Measurements from ENCODE around the gene TCEANC.

TCEANC gene

GRCh38 chrX:13607331-13607995 is 45.5 kb upstream of the TCEANC start:
- no peak for ATAC-seq
- no peak for TF ChIP-seq ESRRG (CRISPR knock-in tag; IDR thresholded peaks at IDR 0.05)
- no peak for TF ChIP-seq ZNF565 (CRISPR knock-in tag; conservative IDR thresholded peaks at IDR 0.05; ENCODE audit: low read depth)
- no peak for TF ChIP-seq ARNTL (CRISPR knock-in tag; IDR thresholded peaks at IDR 0.05; ENCODE audit: borderline replicate concordance, low read depth)
- no peak for TF ChIP-seq CSRNP3 (CRISPR knock-in tag; IDR thresholded peaks at IDR 0.05)
- TF ChIP-seq SNAI2 (CRISPR knock-in tag; IDR thresholded peaks at IDR 0.05) = no peak
- no peak for TF ChIP-seq CSDC2 (CRISPR knock-in tag; IDR thresholded peaks at IDR 0.05)

- TF ChIP-seq BACH2 (CRISPR knock-in tag; IDR thresholded peaks at IDR 0.05; ENCODE audit: borderline replicate concordance) = no peak
- TF ChIP-seq TCF4 (CRISPR knock-in tag; IDR thresholded peaks at IDR 0.05; ENCODE audit: borderline replicate concordance) = no peak
- TF ChIP-seq ISL1 (CRISPR knock-in tag; IDR thresholded peaks at IDR 0.05) = no peak
- TF ChIP-seq RARB (CRISPR knock-in tag; IDR thresholded peaks at IDR 0.05) = no peak
- no peak for TF ChIP-seq ZFP30 (CRISPR knock-in tag; IDR thresholded peaks at IDR 0.05)
- TF ChIP-seq SNAI2 (CRISPR knock-in tag; IDR thresholded peaks at IDR 0.05) = no peak
- TF ChIP-seq ZC3H10 (CRISPR knock-in tag; IDR thresholded peaks at IDR 0.05) = no peak
- no peak for TF ChIP-seq GLIS3 (CRISPR knock-in tag; IDR thresholded peaks at IDR 0.05)
- no peak for TF ChIP-seq ZNF8 (CRISPR knock-in tag; IDR thresholded peaks at IDR 0.05)
- TF ChIP-seq ESRRG (CRISPR knock-in tag; IDR thresholded peaks at IDR 0.05) = no peak
- no peak for TF ChIP-seq PATZ1 (CRISPR knock-in tag; IDR thresholded peaks at IDR 0.05; ENCODE audit: borderline replicate concordance)
- no peak for TF ChIP-seq CSDC2 (CRISPR knock-in tag; IDR thresholded peaks at IDR 0.05)
- TF ChIP-seq PPARA (CRISPR knock-in tag; IDR thresholded peaks at IDR 0.05; ENCODE audit: borderline replicate concordance) = no peak
- no peak for TF ChIP-seq ZNF70 (CRISPR knock-in tag; IDR thresholded peaks at IDR 0.05)
- ATAC-seq = no peak
Measured at GRCh38 chrX:13607996-13608365, 45.0 kb upstream of the TCEANC start.

GRCh38 chrX:13614154-13614553 is 38.8 kb upstream of the TCEANC start:
- ATAC-seq = no peak
- no peak for TF ChIP-seq CSDC2 (CRISPR knock-in tag; IDR thresholded peaks at IDR 0.05)
- TF ChIP-seq ZFP30 (CRISPR knock-in tag; IDR thresholded peaks at IDR 0.05) = no peak
- no peak for TF ChIP-seq PPARA (CRISPR knock-in tag; IDR thresholded peaks at IDR 0.05; ENCODE audit: borderline replicate concordance)
- no peak for TF ChIP-seq GLIS3 (CRISPR knock-in tag; IDR thresholded peaks at IDR 0.05)
- TF ChIP-seq ESRRG (CRISPR knock-in tag; IDR thresholded peaks at IDR 0.05) = no peak
- no peak for TF ChIP-seq CREB5 (CRISPR knock-in tag; IDR thresholded peaks at IDR 0.05; ENCODE audit: low read depth)
- TF ChIP-seq TOX (CRISPR knock-in tag; IDR thresholded peaks at IDR 0.05; ENCODE audit: borderline replicate concordance) = no peak
- no peak for TF ChIP-seq ZC3H10 (CRISPR knock-in tag; IDR thresholded peaks at IDR 0.05)

GRCh38 chrX:13620207-13620606 is 32.7 kb upstream of the TCEANC start:
- no peak for TF ChIP-seq ZNF70 (CRISPR knock-in tag; IDR thresholded peaks at IDR 0.05)
- TF ChIP-seq POU6F1 (CRISPR knock-in tag; IDR thresholded peaks at IDR 0.05; ENCODE audit: borderline replicate concordance, low read depth) = no peak
- no peak for TF ChIP-seq TOX (CRISPR knock-in tag; IDR thresholded peaks at IDR 0.05; ENCODE audit: borderline replicate concordance)
- TF ChIP-seq BACH2 (CRISPR knock-in tag; IDR thresholded peaks at IDR 0.05; ENCODE audit: borderline replicate concordance) = no peak
- no peak for TF ChIP-seq CSRNP3 (CRISPR knock-in tag; IDR thresholded peaks at IDR 0.05)
- no peak for TF ChIP-seq ZNF8 (CRISPR knock-in tag; IDR thresholded peaks at IDR 0.05)
- TF ChIP-seq ZC3H10 (CRISPR knock-in tag; IDR thresholded peaks at IDR 0.05) = no peak
- TF ChIP-seq ISL1 (CRISPR knock-in tag; IDR thresholded peaks at IDR 0.05) = no peak
- no peak for TF ChIP-seq CSDC2 (CRISPR knock-in tag; IDR thresholded peaks at IDR 0.05)
- no peak for TF ChIP-seq ARNTL (CRISPR knock-in tag; IDR thresholded peaks at IDR 0.05; ENCODE audit: borderline replicate concordance, low read depth)
- no peak for TF ChIP-seq PATZ1 (CRISPR knock-in tag; IDR thresholded peaks at IDR 0.05; ENCODE audit: borderline replicate concordance)
- no peak for TF ChIP-seq TCF4 (CRISPR knock-in tag; IDR thresholded peaks at IDR 0.05; ENCODE audit: borderline replicate concordance)
- no peak for ATAC-seq
